GM12878 (cell line): ENCODE results near the gene PLPP2.

Experiments
- BHLHE40 ChIP-seq, 2 experiments: fragments of 450-650 bp in 1 of 2; IDR thresholded peaks; 2 replicates each; pipeline ENCODE4 v1.6.1; 2011 to 2017; ENCODE audit warnings: low read depth in 2 of 2, borderline replicate concordance in 1 of 2, improper control_type of control experiment in 1 of 2, low read length in 1 of 2, mild to moderate bottlenecking in 1 of 2
- CTCF ChIP-seq, 3 experiments: IDR thresholded peaks in 2 of 3; conservative IDR thresholded peaks in 1 of 3; 2 replicates each; pipeline ENCODE4 v1.5.1; 2011; ENCODE audit warnings: low read depth in 3 of 3, low read length in 3 of 3, mild to moderate bottlenecking in 3 of 3, control low read depth in 2 of 3, moderate library complexity in 2 of 3, inconsistent platforms in 1 of 3, mixed read lengths in 1 of 3; ENCODE audit not compliant: control insufficient read depth in 2 of 3, insufficient read depth in 1 of 3; ENCODE audit errors: extremely low read depth in 1 of 3
- FOXM1 ChIP-seq: IDR thresholded peaks from 2 replicates; pipeline ENCODE4 v1.6.1; 2012; ENCODE audit warnings: low read depth, mild to moderate bottlenecking, inconsistent platforms, low read length, moderate library complexity
- HCFC1 ChIP-seq: fragments of 150-350 bp; IDR thresholded peaks from 2 replicates; pipeline ENCODE4 v1.6.1; 2014; ENCODE audit warnings: low read length
- NR2C2 ChIP-seq: IDR thresholded peaks from 2 replicates; pipeline ENCODE4 v1.6.1; 2011; ENCODE audit warnings: borderline replicate concordance, low read depth; ENCODE audit not compliant: control insufficient read depth, insufficient read length
- POLR2AphosphoS5 ChIP-seq: IDR thresholded peaks from 2 replicates; pipeline ENCODE4 v1.6.1; 2011; ENCODE audit warnings: mild to moderate bottlenecking, low read length, inconsistent platforms
- RFX5 ChIP-seq: IDR thresholded peaks from 2 replicates; pipeline ENCODE4 v1.6.1; 2011; ENCODE audit warnings: low read depth, low read length, improper control_type of control experiment
- SP1 ChIP-seq: IDR thresholded peaks from one replicate; pipeline ENCODE4 v1.6.1; 2011; ENCODE audit warnings: low read depth, low read length
- YY1 ChIP-seq: IDR thresholded peaks from 2 replicates; pipeline ENCODE4 v1.6.1; 2011; ENCODE audit warnings: low read depth, mild to moderate bottlenecking, low read length
- TF ChIP-seq, protein P1 (sequence below): fragments of 450-650 bp; IDR thresholded peaks from 2 replicates; pipeline ENCODE4 v1.6.1; 2014; ENCODE audit warnings: mild to moderate bottlenecking

- TF ChIP-seq POLR2AphosphoS5, result no peak
- TF ChIP-seq CTCF (IDR thresholded peaks at IDR 0.05 in 2 of 3, conservative IDR thresholded peaks at IDR 0.05 in 1 of 3; ENCODE audit: control insufficient read depth in 2 of 3, extremely low read depth in 1 of 3, insufficient read depth in 1 of 3, low read depth in 3 of 3, low read length in 3 of 3), result no peak
- no peak for TF ChIP-seq BHLHE40 (IDR thresholded peaks at IDR 0.05; ENCODE audit: borderline replicate concordance in 1 of 2, low read depth in 2 of 2, low read length in 1 of 2)
- TF ChIP-seq SP1, result no peak
- no peak for TF ChIP-seq RFX5
- TF ChIP-seq HCFC1, result no peak
- TF ChIP-seq NR2C2, result no peak
- TF ChIP-seq, protein P1, sequence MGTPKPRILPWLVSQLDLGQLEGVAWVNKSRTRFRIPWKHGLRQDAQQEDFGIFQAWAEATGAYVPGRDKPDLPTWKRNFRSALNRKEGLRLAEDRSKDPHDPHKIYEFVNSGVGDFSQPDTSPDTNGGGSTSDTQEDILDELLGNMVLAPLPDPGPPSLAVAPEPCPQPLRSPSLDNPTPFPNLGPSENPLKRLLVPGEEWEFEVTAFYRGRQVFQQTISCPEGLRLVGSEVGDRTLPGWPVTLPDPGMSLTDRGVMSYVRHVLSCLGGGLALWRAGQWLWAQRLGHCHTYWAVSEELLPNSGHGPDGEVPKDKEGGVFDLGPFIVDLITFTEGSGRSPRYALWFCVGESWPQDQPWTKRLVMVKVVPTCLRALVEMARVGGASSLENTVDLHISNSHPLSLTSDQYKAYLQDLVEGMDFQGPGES, result no peak
- TF ChIP-seq FOXM1, result no peak
- TF ChIP-seq YY1, result no peak
Observed at GRCh38 chr19:271856-272255, 19.3 kb downstream of the PLPP2 start.
